PFSK-1 (cell line): Measurements from ENCODE around the gene TNFSF13B.

ENCODE experiments used
- FOXP2 ChIP-seq: optimal IDR thresholded peaks from 2 replicates; pipeline ENCODE3; 2011; ENCODE audit warnings: borderline replicate concordance, control low read depth, inconsistent platforms; ENCODE audit not compliant: insufficient read depth; ENCODE audit errors: extremely low read length, extremely low read depth
- POLR2AphosphoS5 ChIP-seq: IDR thresholded peaks from 2 replicates; pipeline ENCODE4 v1.6.1; 2012; ENCODE audit warnings: low read depth, mild to moderate bottlenecking, control low read depth, low read length, moderate library complexity
- REST ChIP-seq, 2 experiments: IDR thresholded peaks; 2 replicates each; pipeline versions ENCODE4 v1.6.1 to v1.8.0; 2011 to 2012; ENCODE audit warnings: low read depth in 2 of 2, low read length in 2 of 2, control low read depth in 1 of 2, inconsistent platforms in 1 of 2, mild to moderate bottlenecking in 1 of 2, moderate library complexity in 1 of 2; ENCODE audit not compliant: insufficient read depth in 1 of 2
- SIN3A ChIP-seq: IDR thresholded peaks from 2 replicates; pipeline ENCODE4 v1.6.1; 2012; ENCODE audit warnings: mild to moderate bottlenecking, low read length, moderate library complexity, borderline replicate concordance; ENCODE audit not compliant: insufficient read depth
- TAF1 ChIP-seq: IDR thresholded peaks from 2 replicates; pipeline ENCODE4 v1.6.1; 2012; ENCODE audit warnings: low read length, control low read depth, borderline replicate concordance; ENCODE audit not compliant: insufficient read depth

Gene TNFSF13B

GRCh38 chr13:108263621-108264355 lies 5.7 kb upstream of the TNFSF13B start:
- TF ChIP-seq SIN3A (no peak), TAF1 (no peak), POLR2AphosphoS5 (no peak), FOXP2 (no peak), REST (IDR thresholded peaks at IDR 0.05; ENCODE audit: insufficient read depth in 1 of 2, low read depth in 2 of 2, low read length in 2 of 2) (no peak)

GRCh38 chr13:108266321-108266990 lies 3.1 kb upstream of the TNFSF13B start:
- TF ChIP-seq REST (IDR thresholded peaks at IDR 0.05; ENCODE audit: insufficient read depth in 1 of 2, low read depth in 2 of 2, low read length in 2 of 2) = no peak
- TF ChIP-seq FOXP2 = no peak
- TF ChIP-seq TAF1 = no peak
- TF ChIP-seq POLR2AphosphoS5 = no peak
- TF ChIP-seq SIN3A = no peak

GRCh38 chr13:108267347-108267746 lies 2.2 kb upstream of the TNFSF13B start:
- TF ChIP-seq POLR2AphosphoS5 (no peak), SIN3A (no peak), REST (IDR thresholded peaks at IDR 0.05; ENCODE audit: insufficient read depth in 1 of 2, low read depth in 2 of 2, low read length in 2 of 2) (no peak), FOXP2 (no peak), TAF1 (no peak)

GRCh38 chr13:108268466-108269112 lies 929 bp upstream of the TNFSF13B start:
- TF ChIP-seq POLR2AphosphoS5 (no peak), REST (IDR thresholded peaks at IDR 0.05; ENCODE audit: insufficient read depth in 1 of 2, low read depth in 2 of 2, low read length in 2 of 2) (no peak), SIN3A (no peak), FOXP2 (no peak), TAF1 (no peak)
